H9 (cell line): Measurements from ENCODE around the gene C14orf132. TPM values are rescaled to one million over a fixed set of nuclear protein-coding genes. Genes with fewer than 3 reads are reported as not detected.

ENCODE experiments used
- DNase-seq: peaks from one replicate; pipeline ENCODE4 v3.0.0-alpha.2; 2017
- H2AFZ ChIP-seq: one replicate; pipeline ENCODE4 v1.6.1; 2013; ENCODE audit warnings: mild to moderate bottlenecking, low read length, control low read depth, moderate library complexity
- H2AK5ac ChIP-seq: 2 replicates; pipeline ENCODE4 v1.6.1; 2013; ENCODE audit warnings: low read length, control low read depth, mixed read lengths; ENCODE audit not compliant: insufficient read length
- H2BK120ac ChIP-seq: one replicate; pipeline ENCODE4 v1.6.1; 2013; ENCODE audit warnings: low read depth, mild to moderate bottlenecking, low read length, control low read depth, inconsistent platforms; ENCODE audit not compliant: poor library complexity, severe bottlenecking
- H2BK12ac ChIP-seq: 2 replicates; pipeline ENCODE4 v1.6.1; 2013; ENCODE audit warnings: low read length, control low read depth, mixed read lengths, low read depth; ENCODE audit not compliant: insufficient read length
- H2BK15ac ChIP-seq: 2 replicates; pipeline ENCODE4 v1.6.1; 2013; ENCODE audit warnings: low read depth, low read length, control low read depth
- H2BK20ac ChIP-seq: one replicate; pipeline ENCODE4 v1.6.1; 2013; ENCODE audit warnings: low read depth, mild to moderate bottlenecking, low read length, control low read depth, inconsistent platforms; ENCODE audit not compliant: poor library complexity, severe bottlenecking
- H2BK5ac ChIP-seq: 2 replicates; pipeline ENCODE4 v1.6.1; 2013; ENCODE audit warnings: low read length, control low read depth, mixed read lengths; ENCODE audit not compliant: insufficient read length
- H3K14ac ChIP-seq: 2 replicates; pipeline ENCODE4 v1.6.1; 2013; ENCODE audit warnings: low read length, control low read depth; ENCODE audit not compliant: insufficient read depth
- H3K18ac ChIP-seq: 2 replicates; pipeline ENCODE4 v1.6.1; 2013; ENCODE audit warnings: low read depth, mild to moderate bottlenecking, mixed read lengths, low read length, control low read depth; ENCODE audit not compliant: insufficient read length
- H3K23ac ChIP-seq: 2 replicates; pipeline ENCODE4 v1.6.1; 2013; ENCODE audit warnings: low read length, control low read depth, mixed read lengths, low read depth; ENCODE audit not compliant: insufficient read length
- H3K23me2 ChIP-seq: 2 replicates; pipeline ENCODE4 v1.6.1; 2013; ENCODE audit warnings: low read depth, mild to moderate bottlenecking, mixed read lengths, low read length, control low read depth; ENCODE audit not compliant: insufficient read length, poor library complexity, severe bottlenecking
- H3K27ac ChIP-seq: 2 replicates; pipeline ENCODE4 v1.5.1; 2013; ENCODE audit warnings: low read length, control low read depth, mixed read lengths, low read depth; ENCODE audit not compliant: insufficient read length
- H3K27me3 ChIP-seq: 2 replicates; pipeline ENCODE4 v1.6.1; 2013; ENCODE audit warnings: low read length, control low read depth, inconsistent platforms; ENCODE audit not compliant: insufficient read depth
- H3K4ac ChIP-seq: 2 replicates; pipeline ENCODE4 v1.6.1; 2013; ENCODE audit warnings: low read depth, mild to moderate bottlenecking, control low read depth, inconsistent platforms, low read length, moderate library complexity
- H3K4me1 ChIP-seq: 2 replicates; pipeline ENCODE4 v1.6.1; 2013; ENCODE audit warnings: low read length, control low read depth, inconsistent platforms; ENCODE audit not compliant: insufficient read depth
- H3K4me2 ChIP-seq: 2 replicates; pipeline ENCODE4 v1.6.1; 2013; ENCODE audit warnings: low read length, control low read depth, mixed read lengths; ENCODE audit not compliant: insufficient read length, insufficient read depth
- H3K56ac ChIP-seq: 2 replicates; pipeline ENCODE4 v1.6.1; 2013; ENCODE audit warnings: low read depth, mild to moderate bottlenecking, mixed read lengths, low read length, control low read depth; ENCODE audit not compliant: insufficient read length
- H3K79me1 ChIP-seq: 2 replicates; pipeline ENCODE4 v1.6.1; 2013; ENCODE audit warnings: low read depth, mild to moderate bottlenecking, moderate library complexity, low read length, control low read depth, inconsistent platforms; ENCODE audit not compliant: insufficient read depth, poor library complexity, severe bottlenecking
- H3K79me2 ChIP-seq: 2 replicates; pipeline ENCODE4 v1.6.1; 2013; ENCODE audit warnings: low read length, control low read depth, inconsistent platforms; ENCODE audit not compliant: insufficient read depth
- H3K9ac ChIP-seq: 2 replicates; pipeline ENCODE4 v1.6.1; 2013; ENCODE audit warnings: low read length, control low read depth, mixed read lengths; ENCODE audit not compliant: insufficient read length; ENCODE audit errors: extremely low read depth
- H3K9me3 ChIP-seq: one replicate; pipeline ENCODE4 v1.6.1; 2013; ENCODE audit warnings: low read depth, low read length, inconsistent platforms; ENCODE audit not compliant: control insufficient read depth
- H3T11ph ChIP-seq: one replicate; pipeline ENCODE4 v1.6.1; 2013; ENCODE audit warnings: mild to moderate bottlenecking, low read length, control low read depth, inconsistent platforms
- H4K20me1 ChIP-seq: one replicate; pipeline ENCODE4 v1.6.1; 2013; ENCODE audit not compliant: control insufficient read depth, insufficient read length, insufficient read depth
- H4K5ac ChIP-seq: 2 replicates; pipeline ENCODE4 v1.6.1; 2013; ENCODE audit warnings: low read depth, mild to moderate bottlenecking, mixed read lengths, low read length, control low read depth; ENCODE audit not compliant: insufficient read length
- H4K8ac ChIP-seq: replicated peaks from 2 replicates; pipeline ENCODE4 v1.6.1; 2013; ENCODE audit warnings: low read length, control low read depth, mixed read lengths, low read depth; ENCODE audit not compliant: insufficient read length
- H4K91ac ChIP-seq: 2 replicates; pipeline ENCODE4 v1.6.1; 2013; ENCODE audit warnings: low read depth, mild to moderate bottlenecking, moderate library complexity, mixed read lengths, low read length, control low read depth; ENCODE audit not compliant: insufficient read length
- H3K27ac Mint-ChIP-seq, 3 experiments: 2 replicates in 2 of 3; 3 replicates in 1 of 3; pipeline ENCODE4 v1.8.0; 2020 to 2021; ENCODE audit warnings: mixed read lengths in 3 of 3, mild to moderate bottlenecking in 1 of 3, moderate library complexity in 1 of 3
- H3K27me3 Mint-ChIP-seq: 2 replicates; pipeline ENCODE4 v1.8.0; 2021; ENCODE audit warnings: low read depth, mild to moderate bottlenecking, moderate library complexity, mixed read lengths
- H3K36me3 Mint-ChIP-seq, 3 experiments: 2 replicates in 2 of 3; 3 replicates in 1 of 3; pipeline ENCODE4 v1.8.0; 2020 to 2021; ENCODE audit warnings: low read depth in 3 of 3, mixed read lengths in 3 of 3; ENCODE audit not compliant: insufficient read depth in 1 of 3
- H3K4me1 Mint-ChIP-seq, 2 experiments: 2 replicates each; pipeline ENCODE4 v1.8.0; 2020; ENCODE audit warnings: mixed read lengths in 2 of 2
- H3K4me3 Mint-ChIP-seq, 2 experiments: 2 replicates in 1 of 2; 3 replicates in 1 of 2; pipeline ENCODE4 v1.8.0; 2020 to 2021; ENCODE audit warnings: mild to moderate bottlenecking in 2 of 2, mixed read lengths in 2 of 2, moderate library complexity in 1 of 2
- H3K9me3 Mint-ChIP-seq, 2 experiments: 2 replicates in 1 of 2; 3 replicates in 1 of 2; pipeline ENCODE4 v1.8.0; 2020; ENCODE audit warnings: mild to moderate bottlenecking in 2 of 2, mixed read lengths in 2 of 2, moderate library complexity in 1 of 2
- CTCF ChIP-seq: fragments of 200-600 bp; sonication (generic); conservative IDR thresholded peaks from 3 replicates; pipeline ENCODE4 v1.8.0; 2021; ENCODE audit warnings: antibody characterized with exemption, mild to moderate bottlenecking
- WGBS: extraction: QIAGEN DNeasy Blood & Tissue Kit; methylation state at CpG from one replicate; pipeline ENCODE4 v1.1.7; 2013; ENCODE audit warnings: missing lambda C conversion rate, low lambda C conversion rate, mixed read lengths; ENCODE audit not compliant: insufficient read length; ENCODE audit errors: extremely low coverage; 5-methylcytosine and 5-hydroxymethylcytosine counted together
- total RNA-seq: library from RNA; stranded (reverse); gene quantifications from 2 replicates; pipeline ENCODE4 v1.2.1, GENCODE V29; 2021

The C14orf132 gene
- total RNA-seq, 1 experiment from 2014 or later: 5.7 TPM

GRCh38 chr14:96051231-96051630 lies 12.1 kb downstream of the C14orf132 start:
- no peak for TF ChIP-seq CTCF
- no peaks in the 10 kb centered on the region for H3K27me3 Mint-ChIP-seq
- H3K9me3 Mint-ChIP-seq: no peaks in the 10 kb centered on the region
- Histone ChIP-seq H3K27me3 (no peaks in the 10 kb centered on the region), H3K14ac (no peak overlapping the region), H2BK15ac (no peak overlapping the region), H3K9me3 (no peaks in the 10 kb centered on the region), H3K4me2 (no peak overlapping the region), H4K20me1 (no peaks in the 10 kb centered on the region), H2BK12ac (no peak overlapping the region), H4K91ac (no peak overlapping the region), H3K23me2 (no peaks in the 10 kb centered on the region), H3K18ac (no peak overlapping the region), H3K4me1 (no peaks in the 10 kb centered on the region), H3K79me2 (no peaks in the 10 kb centered on the region), H2AK5ac (no peak overlapping the region), H2BK20ac (no peak overlapping the region), H3T11ph (no peak overlapping the region), H3K9ac (no peak overlapping the region), H4K8ac (no peak overlapping the region), H3K27ac (no peak overlapping the region), H2AFZ (no peak overlapping the region), H2BK120ac (no peak overlapping the region), H3K56ac (no peak overlapping the region), H4K5ac (no peak overlapping the region), H3K23ac (no peak overlapping the region), H3K4ac (no peak overlapping the region), H2BK5ac (no peak overlapping the region), H3K79me1 (no peaks in the 10 kb centered on the region)
- no peak for DNase-seq
- H3K27ac Mint-ChIP-seq: no peak overlapping the region
- WGBS: no CpG with 5 or more reads among the region's 3 CpGs
- peaks cover 0 to 4% (median 0%) of the 10 kb centered on the region in 3 experiments; a peak in 3 of 7 replicates for H3K36me3 Mint-ChIP-seq
- no peak overlapping the region for H3K4me3 Mint-ChIP-seq
- peaks cover 6 to 11% of the 10 kb centered on the region in 2 experiments for H3K4me1 Mint-ChIP-seq
